Fibroblast of mammary gland (primary cell): Measurements from ENCODE around the gene KCNJ6.

Experiments used
- DNase-seq: peaks from one replicate; pipeline ENCODE4 v3.0.0-alpha.2; 2010; ENCODE audit warnings: low read depth
- H3K4me3 ChIP-seq: 2 replicates; pipeline ENCODE4 v1.5.1; 2011; ENCODE audit warnings: low read depth, mild to moderate bottlenecking, low read length, moderate library complexity; ENCODE audit not compliant: control insufficient read depth
- CTCF ChIP-seq: conservative IDR thresholded peaks from 2 replicates; pipeline ENCODE4 v1.5.1; 2011; ENCODE audit warnings: low read depth, low read length, inconsistent platforms; ENCODE audit not compliant: control insufficient read depth, insufficient read depth

The KCNJ6 gene

GRCh38 chr21:37574316-37574715, 341.9 kb downstream of the KCNJ6 start:
- no peak overlapping the region for H3K4me3 ChIP-seq
- DNase-seq, result no peak
- TF ChIP-seq CTCF, result no peak

GRCh38 chr21:37571442-37571841, 344.8 kb downstream of the KCNJ6 start:
- no peak overlapping the region for H3K4me3 ChIP-seq
- TF ChIP-seq CTCF, result no peak
- DNase-seq, result no peak

- no peak for TF ChIP-seq CTCF
- H3K4me3 ChIP-seq, result no peak overlapping the region
- DNase-seq, result no peak
Observed at GRCh38 chr21:37568916-37569315, 347.3 kb downstream of the KCNJ6 start.

- H3K4me3 ChIP-seq, result no peak overlapping the region
- no peak for DNase-seq
- no peak for TF ChIP-seq CTCF
Observed at GRCh38 chr21:37568415-37568814, 347.8 kb downstream of the KCNJ6 start.

GRCh38 chr21:37566790-37567615, 349.3 kb downstream of the KCNJ6 start:
- no peak for TF ChIP-seq CTCF
- H3K4me3 ChIP-seq, result no peak overlapping the region
- DNase-seq, result no peak

GRCh38 chr21:37565530-37566223, 350.6 kb downstream of the KCNJ6 start:
- DNase-seq, result peak; percentile 47
- no peak for TF ChIP-seq CTCF
- peak overlapping the region; percentile 6 for H3K4me3 ChIP-seq
